H1 (cell line): ENCODE measurements around the gene HS6ST2. TPM values are rescaled to one million over a fixed set of nuclear protein-coding genes. Genes with fewer than 3 reads are reported as not detected.

Experiments used
- CTCF ChIA-PET: fragments of 300-600 bp; sonication (Branson Sonifier 250); formaldehyde crosslinking; loops from one replicate; lab custom pipeline; 2021; ENCODE audit not compliant: partially characterized antibody; lab: Charles Lee
- POLR2A ChIA-PET: fragments of 300-600 bp; sonication (Branson Sonifier 250); formaldehyde crosslinking; loops from one replicate; lab custom pipeline; 2021; ENCODE audit warnings: inconsistent platforms; ENCODE audit not compliant: partially characterized antibody; lab: Charles Lee
- DNase-seq, 2 experiments: peaks; one replicate each; pipeline versions ENCODE4 v3.0.0 to v3.0.0-alpha.2; 2010 to 2022; ENCODE audit warnings: low spot score in 2 of 2, low read depth in 1 of 2, mixed read lengths in 1 of 2
- FAIRE-seq: peaks from 2 replicates; lab custom pipeline; 2011; peaks lifted over from hg19 to GRCh38; lab: Jason Lieb, UNC
- H2AFZ ChIP-seq: 2 replicates; pipeline ENCODE4 v1.8.1; 2012; ENCODE audit warnings: low read length, inconsistent platforms
- H2AK5ac ChIP-seq: 2 replicates; pipeline ENCODE4 v1.6.1; 2013; ENCODE audit warnings: low read depth, low read length
- H2BK120ac ChIP-seq: replicated peaks from 2 replicates; pipeline ENCODE3; 2013; ENCODE audit warnings: low read depth, low read length, inconsistent platforms
- H2BK12ac ChIP-seq: 2 replicates; pipeline ENCODE4 v1.6.1; 2013; ENCODE audit warnings: low read depth, low read length
- H2BK15ac ChIP-seq: 2 replicates; pipeline ENCODE4 v1.6.1; 2013; ENCODE audit warnings: low read length
- H2BK20ac ChIP-seq: 2 replicates; pipeline ENCODE4 v1.6.1; 2013; ENCODE audit warnings: low read length
- H2BK5ac ChIP-seq: 2 replicates; pipeline ENCODE4 v1.6.1; 2013; ENCODE audit warnings: low read depth, low read length
- H3K14ac ChIP-seq: 2 replicates; pipeline ENCODE4 v1.6.1; 2013; ENCODE audit warnings: inconsistent platforms; ENCODE audit not compliant: insufficient read length
- H3K18ac ChIP-seq: 2 replicates; pipeline ENCODE4 v1.6.1; 2013; ENCODE audit warnings: low read length; ENCODE audit errors: extremely low read depth
- H3K23ac ChIP-seq: 2 replicates; pipeline ENCODE4 v1.6.1; 2013; ENCODE audit warnings: inconsistent platforms; ENCODE audit not compliant: insufficient read length
- H3K23me2 ChIP-seq: 2 replicates; pipeline ENCODE4 v1.6.1; 2013; ENCODE audit warnings: low read depth, low read length
- H3K27ac ChIP-seq: 2 replicates; pipeline ENCODE4 v1.6.1; 2011; ENCODE audit warnings: low read depth, low read length, inconsistent platforms
- H3K27me3 ChIP-seq, 4 experiments: replicated peaks in 1 of 4; 1 replicate in 1 of 4; 2 replicates in 3 of 4; pipeline versions ENCODE4 v1.6.1 to v1.8.1; 2011 to 2013; ENCODE audit warnings: low read length in 3 of 4, mild to moderate bottlenecking in 3 of 4, inconsistent platforms in 2 of 4, mixed read lengths in 2 of 4, moderate library complexity in 1 of 4; ENCODE audit not compliant: control insufficient read depth in 3 of 4, insufficient read depth in 3 of 4; ENCODE audit errors: extremely low read depth in 1 of 4
- H3K36me3 ChIP-seq, 4 experiments: 2 replicates each; pipeline versions ENCODE4 v1.6.1 to v1.8.1; 2011 to 2013; ENCODE audit warnings: mild to moderate bottlenecking in 4 of 4, low read length in 3 of 4, moderate library complexity in 2 of 4, control low read depth in 1 of 4, inconsistent platforms in 1 of 4; ENCODE audit not compliant: insufficient read depth in 4 of 4, control insufficient read depth in 2 of 4
- H3K4ac ChIP-seq: replicated peaks from 2 replicates; pipeline ENCODE3; 2013; ENCODE audit warnings: low read length, low read depth, mixed read lengths, inconsistent platforms; ENCODE audit not compliant: insufficient read length
- H3K4me1 ChIP-seq, 4 experiments: replicated peaks in 1 of 4; 1 replicate in 1 of 4; 2 replicates in 3 of 4; pipeline versions ENCODE4 v1.6.1 to v1.8.1; 2011 to 2013; ENCODE audit warnings: low read length in 3 of 4, inconsistent platforms in 2 of 4, mixed read lengths in 1 of 4; ENCODE audit not compliant: insufficient read depth in 4 of 4, control insufficient read depth in 3 of 4
- H3K4me2 ChIP-seq, 2 experiments: 2 replicates each; pipeline versions ENCODE4 v1.6.1 to v1.8.1; 2011 to 2013; ENCODE audit warnings: low read depth in 2 of 2, low read length in 2 of 2, control low read depth in 1 of 2, inconsistent platforms in 1 of 2, mild to moderate bottlenecking in 1 of 2; ENCODE audit not compliant: insufficient read depth in 1 of 2
- H3K4me3 ChIP-seq, 4 experiments: fragments of 200-600, 300-600 bp in 1 of 4; sonication (generic), shearing (Covaris generic), sonication (Bioruptor Twin) in 1 of 4; 2 replicates each; pipeline versions ENCODE4 v1.5.1 to v1.8.1; 2011 to 2016; ENCODE audit warnings: low read length in 4 of 4, low read depth in 3 of 4, control low read depth in 2 of 4, inconsistent platforms in 2 of 4, mild to moderate bottlenecking in 2 of 4, mixed read lengths in 1 of 4, moderate library complexity in 1 of 4; ENCODE audit not compliant: insufficient read depth in 2 of 4; ENCODE audit errors: extremely low read depth in 1 of 4
- H3K56ac ChIP-seq: replicated peaks from 2 replicates; pipeline ENCODE3; 2013; ENCODE audit warnings: low read depth, mild to moderate bottlenecking, mixed read lengths, low read length, inconsistent platforms; ENCODE audit not compliant: insufficient read length
- H3K79me1 ChIP-seq: 2 replicates; pipeline ENCODE4 v1.6.1; 2013; ENCODE audit warnings: low read depth, low read length, control low read depth
- H3K79me2 ChIP-seq, 2 experiments: 2 replicates each; pipeline versions ENCODE4 v1.6.1 to v1.8.1; 2012 to 2013; ENCODE audit warnings: low read length in 2 of 2, mild to moderate bottlenecking in 2 of 2, inconsistent platforms in 1 of 2; ENCODE audit not compliant: insufficient read depth in 2 of 2, control insufficient read depth in 1 of 2
- H3K9ac ChIP-seq, 4 experiments: replicated peaks in 1 of 4; 1 replicate in 1 of 4; 2 replicates in 3 of 4; pipeline versions ENCODE4 v1.6.1 to v1.8.1; 2011 to 2013; ENCODE audit warnings: low read depth in 3 of 4, low read length in 3 of 4, control low read depth in 2 of 4, mild to moderate bottlenecking in 2 of 4, moderate library complexity in 2 of 4, inconsistent platforms in 1 of 4; ENCODE audit errors: extremely low read depth in 1 of 4
- H3K9me3 ChIP-seq, 2 experiments: 2 replicates each; pipeline versions ENCODE4 v1.6.1 to v1.8.1; 2012 to 2013; ENCODE audit warnings: mild to moderate bottlenecking in 2 of 2, moderate library complexity in 2 of 2, control low read depth in 1 of 2, inconsistent platforms in 1 of 2, low read depth in 1 of 2, low read length in 1 of 2, mixed read lengths in 1 of 2; ENCODE audit not compliant: insufficient read depth in 2 of 2
- H4K20me1 ChIP-seq, 2 experiments: replicated peaks in 1 of 2; 2 replicates each; pipeline versions ENCODE3 to v1.8.1; 2011 to 2013; ENCODE audit warnings: inconsistent platforms in 2 of 2, low read length in 2 of 2, mild to moderate bottlenecking in 1 of 2; ENCODE audit not compliant: insufficient read depth in 2 of 2, control insufficient read depth in 1 of 2
- H4K5ac ChIP-seq: 2 replicates; pipeline ENCODE4 v1.6.1; 2013; ENCODE audit warnings: low read length, low read depth, mixed read lengths, inconsistent platforms; ENCODE audit not compliant: insufficient read length
- H4K8ac ChIP-seq: 2 replicates; pipeline ENCODE4 v1.8.0; 2013; ENCODE audit warnings: mild to moderate bottlenecking, moderate library complexity, low read length, inconsistent platforms; ENCODE audit not compliant: insufficient read depth; ENCODE audit errors: extremely low read depth
- H4K91ac ChIP-seq: replicated peaks from 2 replicates; pipeline ENCODE3; 2013; ENCODE audit warnings: low read length, mixed read lengths, inconsistent platforms; ENCODE audit not compliant: insufficient read length
- CBX5 ChIP-seq: fragments of 300-800, 300-1000 bp; sonication (generic); IDR thresholded peaks from 2 replicates; pipeline ENCODE4 v1.7.1; 2016; ENCODE audit warnings: antibody characterized with exemption, low read length, low read depth
- WGBS, 2 experiments: shearing (Covaris generic) in 1 of 2; methylation state at CpG; one replicate each; pipeline versions ENCODE4 v1.1.6 to v1.1.7; 2013 to 2015; ENCODE audit warnings: low lambda C conversion rate in 2 of 2, mixed read lengths in 2 of 2, inconsistent platforms in 1 of 2, low coverage in 1 of 2, missing lambda C conversion rate in 1 of 2; ENCODE audit not compliant: insufficient replicate concordance in 2 of 2, insufficient coverage in 1 of 2, insufficient read length in 1 of 2; ENCODE audit errors: extremely low coverage in 1 of 2, missing lambda C conversion rate in 1 of 2; 5-methylcytosine and 5-hydroxymethylcytosine counted together
- polyA plus RNA-seq, 7 experiments: library from polyadenylated mRNA; depleted of rRNA in 3 of 7; stranded (reverse) in 5 of 7; unstranded in 2 of 7; fragments of >200 nt in 5 of 7; fragments of 200-250 nt in 2 of 7; gene quantifications; 1 replicate in 5 of 7; 2 replicates in 1 of 7; 4 replicates in 1 of 7; pipeline versions ENCODE4 v1.2.1 to v1.2.3, GENCODE V29; 2011 to 2013; ENCODE audit warnings: missing spikeins in 2 of 7, mixed read lengths in 2 of 7
- total RNA-seq: library from RNA; stranded (reverse); fragmentation: NEBNext Ultra II Directional; extraction: Animal tissue kit (Norgen Biotek cat#: 25700); gene quantifications from 2 replicates; pipeline ENCODE4 v1.2.1, GENCODE V29; 2021

Gene HS6ST2
- total and polyA plus RNA-seq, 2 of the 8 experiments (the other 6 are each of a cell fraction or from before 2014, with no cell fraction given), result 3.9 TPM

DNA sequence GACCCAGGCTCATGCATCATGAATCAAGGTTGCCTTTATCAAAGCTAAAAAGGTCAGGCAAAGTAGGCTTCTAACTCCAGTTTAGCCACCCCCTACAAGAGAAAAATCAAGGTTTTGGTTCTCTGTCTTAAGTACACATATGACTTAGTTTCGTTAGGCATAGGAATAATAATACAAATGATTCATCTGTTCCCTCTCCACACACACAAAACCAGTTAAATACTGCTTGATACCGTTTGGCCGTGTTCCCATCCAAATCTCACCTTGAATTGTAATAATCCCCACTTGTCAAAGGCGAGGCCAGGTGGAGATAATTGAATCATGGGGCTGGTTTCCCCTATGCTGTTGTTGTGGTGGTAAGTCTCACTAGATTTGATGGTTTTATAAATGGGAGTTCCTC is 226.2 kb downstream of the HS6ST2 start:
- peaks cover 0 to 2% (median 0%) of the 10 kb centered on the region in 4 experiments; a peak in 1 of 7 replicates for H3K4me1 ChIP-seq
- no peak overlapping the region for H3K27ac ChIP-seq
- no peak overlapping the region for H2BK15ac ChIP-seq
- FAIRE-seq (no peak), DNase-seq (no peak)
- H4K20me1 ChIP-seq, result no peaks in the 10 kb centered on the region
- no peak overlapping the region for H4K91ac ChIP-seq
- WGBS, 2 experiments, result 100% methylated on average over 3 of the region's 4 CpGs; no CpG with 5 or more reads in 1 of the 2 experiments
- no peak overlapping the region for H2BK120ac ChIP-seq
- H3K4me2 ChIP-seq, result no peak overlapping the region
- H3K4me3 ChIP-seq, result no peak overlapping the region
- H3K23ac ChIP-seq, result no peak overlapping the region
- no peak overlapping the region for H3K4ac ChIP-seq
- H3K36me3 ChIP-seq, result no peaks in the 10 kb centered on the region
- no peak overlapping the region for H4K8ac ChIP-seq
- ChIA-PET POLR2A (no interaction called here), CTCF (no interaction called here)
- no peak overlapping the region for H3K18ac ChIP-seq
- H3K56ac ChIP-seq, result no peak overlapping the region
- H2BK5ac ChIP-seq, result no peak overlapping the region
- H2BK20ac ChIP-seq, result no peak overlapping the region
- no peak overlapping the region for H3K9ac ChIP-seq
- no peak overlapping the region for H4K5ac ChIP-seq
- no peak overlapping the region for H2AFZ ChIP-seq
- no peaks in the 10 kb centered on the region for H3K9me3 ChIP-seq
- no peaks in the 10 kb centered on the region for H3K79me2 ChIP-seq
- no peaks in the 10 kb centered on the region for H3K23me2 ChIP-seq
- H3K14ac ChIP-seq, result no peak overlapping the region
- no peaks in the 10 kb centered on the region for H3K79me1 ChIP-seq
- H2AK5ac ChIP-seq, result no peak overlapping the region
- H2BK12ac ChIP-seq, result no peak overlapping the region
- H3K27me3 ChIP-seq, result no peaks in the 10 kb centered on the region
- TF ChIP-seq CBX5, result no peak
